Measurements from ENCODE around the gene RFTN2. TPM values are rescaled to one million over a fixed set of nuclear protein-coding genes. Genes with fewer than 3 reads are reported as not detected.
A peak's percentile ranks its signal among the peaks of the same experiment; 100 is the strongest.

The RFTN2 gene
- total RNA-seq, 4 donors from 2014 or later: 1.1 to 6.3 (median 3.2) TPM

DNA sequence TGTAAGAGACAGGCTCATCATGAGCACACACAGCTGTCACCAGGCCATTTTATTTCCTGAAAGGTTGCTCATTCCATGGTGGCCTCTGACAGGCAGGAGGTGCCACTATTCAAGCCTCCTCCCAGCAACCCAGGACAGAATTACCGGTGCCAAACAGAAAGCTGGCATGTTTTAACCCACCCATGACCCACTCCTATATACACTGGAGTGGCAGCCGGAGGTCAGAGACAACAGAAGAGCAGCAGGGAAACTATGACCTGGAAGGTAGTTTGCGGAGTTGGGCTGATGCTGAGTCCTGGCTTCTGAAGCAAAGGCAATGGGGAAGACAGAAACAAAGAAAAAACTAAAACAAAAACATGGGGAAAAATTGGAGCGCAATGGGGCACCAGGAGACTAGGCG is 2.3 kb downstream of the RFTN2 start:
- TF ChIP-seq CTCF (IDR thresholded peaks at IDR 0.05 in 4 of 5, conservative IDR thresholded peaks at IDR 0.05 in 1 of 5) (no peak), POLR2A (IDR thresholded peaks at IDR 0.05) (no peak)
- in situ Hi-C loops (cut with MboI; ENCODE audit: low sequenced_read_pairs in 4 of 4): no loop called here
- peak overlapping the region in 2 of 4 donors; percentile 15 to 55 for H3K4me3 ChIP-seq
- no peaks in the 10 kb centered on the region for H3K27me3 ChIP-seq
- DNase-seq (no peak), ATAC-seq (no peak)
- no peaks in the 10 kb centered on the region for H3K36me3 ChIP-seq
- no peaks in the 10 kb centered on the region for H3K9me3 ChIP-seq
- peaks cover 0 to 4% of the 10 kb centered on the region in 2 donors for H3K4me1 ChIP-seq
- no peak overlapping the region for H3K27ac ChIP-seq
- intact Hi-C loops (cut with DNase I; ENCODE audit: low total_unique reads): no loop called here

- no peak for ATAC-seq
- Histone ChIP-seq H3K4me1 (peaks cover 0 to 4% of the 10 kb centered on the region in 2 donors), H3K36me3 (no peaks in the 10 kb centered on the region), H3K27me3 (no peaks in the 10 kb centered on the region), H3K4me3 (no peak overlapping the region), H3K27ac (no peak overlapping the region), H3K9me3 (no peaks in the 10 kb centered on the region)
- no peak for DNase-seq
- TF ChIP-seq POLR2A (IDR thresholded peaks at IDR 0.05) (no peak), CTCF (IDR thresholded peaks at IDR 0.05 in 4 of 5, conservative IDR thresholded peaks at IDR 0.05 in 1 of 5) (no peak)
- intact Hi-C loops (cut with DNase I; ENCODE audit: low total_unique reads): no loop called here
- in situ Hi-C loops (cut with MboI; ENCODE audit: low sequenced_read_pairs in 4 of 4): no loop called here
Observed at GRCh38 chr2:197672371-197672893, 3.0 kb downstream of the RFTN2 start.

DNA sequence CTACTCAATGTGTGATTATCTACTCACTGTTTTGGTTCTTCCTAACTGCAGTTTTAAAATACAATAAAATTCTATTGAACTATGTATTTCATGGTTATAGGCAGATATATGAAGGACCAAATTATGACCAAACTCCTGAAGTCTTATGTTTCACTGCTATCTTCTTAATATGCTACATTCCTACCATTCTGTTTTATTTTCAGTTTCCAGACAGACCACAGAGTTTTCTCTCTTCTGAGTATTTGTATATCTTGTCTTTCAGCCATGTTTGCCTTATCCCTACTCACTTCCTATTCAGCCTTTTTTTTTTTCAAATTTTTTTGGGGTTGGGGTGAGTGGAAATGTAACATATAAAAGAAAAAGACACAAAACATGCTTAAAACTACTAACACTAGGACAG is 6.3 kb downstream of the RFTN2 start:
- H3K9me3 ChIP-seq: peaks cover 0 to 7% (median 0%) of the 10 kb centered on the region in 3 donors
- H3K4me3 ChIP-seq: no peak overlapping the region
- in situ Hi-C loops (cut with MboI; ENCODE audit: low sequenced_read_pairs in 4 of 4) (no loop called here), intact Hi-C loops (cut with DNase I; ENCODE audit: low total_unique reads) (no loop called here)
- TF ChIP-seq POLR2A (IDR thresholded peaks at IDR 0.05) (no peak), CTCF (IDR thresholded peaks at IDR 0.05 in 4 of 5, conservative IDR thresholded peaks at IDR 0.05 in 1 of 5) (no peak)
- peaks cover 0 to 4% of the 10 kb centered on the region in 2 donors for H3K4me1 ChIP-seq
- no peaks in the 10 kb centered on the region for H3K36me3 ChIP-seq
- ATAC-seq (no peak), DNase-seq (no peak)
- no peaks in the 10 kb centered on the region for H3K27me3 ChIP-seq
- H3K27ac ChIP-seq: no peak overlapping the region

GRCh38 chr2:197668296-197668695 is 7.1 kb downstream of the RFTN2 start:
- Histone ChIP-seq H3K4me3 (no peak overlapping the region), H3K27ac (no peak overlapping the region), H3K9me3 (peaks cover 0 to 7% (median 0%) of the 10 kb centered on the region in 3 donors), H3K27me3 (no peaks in the 10 kb centered on the region), H3K4me1 (peaks cover 0 to under 1% of the 10 kb centered on the region in 2 donors), H3K36me3 (no peaks in the 10 kb centered on the region)
- in situ Hi-C loops (cut with MboI; ENCODE audit: low sequenced_read_pairs in 4 of 4) (no loop called here), intact Hi-C loops (cut with DNase I; ENCODE audit: low total_unique reads) (no loop called here)
- no peak for ATAC-seq
- no peak for TF ChIP-seq POLR2A (IDR thresholded peaks at IDR 0.05)
- no peak for TF ChIP-seq CTCF (IDR thresholded peaks at IDR 0.05 in 4 of 5, conservative IDR thresholded peaks at IDR 0.05 in 1 of 5)
- no peak for DNase-seq

- no peaks in the 10 kb centered on the region for H3K27me3 ChIP-seq
- in situ Hi-C loops (cut with MboI; ENCODE audit: low sequenced_read_pairs in 4 of 4) (no loop called here), intact Hi-C loops (cut with DNase I; ENCODE audit: low total_unique reads) (no loop called here)
- peaks cover 0 to 7% (median 0%) of the 10 kb centered on the region in 3 donors for H3K9me3 ChIP-seq
- DNase-seq: no peak
- ATAC-seq: no peak
- no peaks in the 10 kb centered on the region for H3K4me1 ChIP-seq
- H3K4me3 ChIP-seq: no peak overlapping the region
- H3K27ac ChIP-seq: no peak overlapping the region
- no peaks in the 10 kb centered on the region for H3K36me3 ChIP-seq
- TF ChIP-seq CTCF (IDR thresholded peaks at IDR 0.05 in 4 of 5, conservative IDR thresholded peaks at IDR 0.05 in 1 of 5) (no peak), POLR2A (IDR thresholded peaks at IDR 0.05) (no peak)
Observed at GRCh38 chr2:197666277-197666676, 9.1 kb downstream of the RFTN2 start.
